Brain microvascular endothelial cell (primary cell): ENCODE measurements around the gene FLT3.
"Not testable (repeated sequence)": the region's sequence is repeated elsewhere in the genome, so short reads cannot be mapped to it uniquely, and the experiment has no call there.

Experiments used
- DNase-seq: peaks from one replicate; pipeline ENCODE4 v3.0.0-alpha.2; 2020
- H3K27ac ChIP-seq: fragments of 250-450 bp; sonication (Bioruptor Pico); 2 replicates; pipeline ENCODE4 v1.5.1; 2020; ENCODE audit warnings: mild to moderate bottlenecking, moderate library complexity
- H3K27me3 ChIP-seq: fragments of 250-450 bp; sonication (Bioruptor Pico); replicated peaks from 2 replicates; pipeline ENCODE4 v1.5.1; 2020; ENCODE audit warnings: mild to moderate bottlenecking
- H3K36me3 ChIP-seq: fragments of 250-450 bp; sonication (Bioruptor Pico); replicated peaks from 2 replicates; pipeline ENCODE4 v1.5.1; 2020; ENCODE audit warnings: mild to moderate bottlenecking
- H3K4me3 ChIP-seq: 2 replicates; pipeline ENCODE4 v1.5.1; 2011; ENCODE audit warnings: low read depth, mild to moderate bottlenecking, control low read depth, low read length, moderate library complexity
- CTCF ChIP-seq: IDR thresholded peaks from 2 replicates; pipeline ENCODE4 v1.5.1; 2011; ENCODE audit warnings: low read depth, mild to moderate bottlenecking, moderate library complexity, low read length, control low read depth, inconsistent platforms; ENCODE audit errors: missing control alignments
- in situ Hi-C: cut with HindIII; loops from 2 replicates; pipeline ENCODE4 v1.10.0; 2017; ENCODE audit warnings: low sequenced_read_pairs, low pct_ligation_motif_present

The FLT3 gene

GRCh38 chr13:28014301-28014700 lies 86.1 kb downstream of the FLT3 start:
- Histone ChIP-seq H3K27me3 (no peaks in the 10 kb centered on the region), H3K4me3 (no peak overlapping the region), H3K36me3 (no peaks in the 10 kb centered on the region), H3K27ac (no peak overlapping the region)
- DNase-seq, result no peak
- in situ Hi-C loops, result no loop called here
- TF ChIP-seq CTCF, result no peak

- in situ Hi-C loops, result no loop called here
- no peak overlapping the region for H3K27ac ChIP-seq
- H3K36me3 ChIP-seq, result no peaks in the 10 kb centered on the region
- no peak for DNase-seq
- no peaks in the 10 kb centered on the region for H3K27me3 ChIP-seq
- no peak overlapping the region for H3K4me3 ChIP-seq
- no peak for TF ChIP-seq CTCF
These were observed 86.9 kb downstream of the FLT3 start for GRCh38 chr13:28013482-28013881.

- Histone ChIP-seq H3K27me3 (no peaks in the 10 kb centered on the region), H3K36me3 (no peaks in the 10 kb centered on the region), H3K4me3 (no peak overlapping the region), H3K27ac (no peak overlapping the region)
- in situ Hi-C loops, result no loop called here
- TF ChIP-seq CTCF, result no peak
- DNase-seq, result no peak
These were observed 87.5 kb downstream of the FLT3 start for GRCh38 chr13:28012896-28013295.

- no peak for TF ChIP-seq CTCF
- Histone ChIP-seq H3K36me3 (no peaks in the 10 kb centered on the region), H3K27ac (no peak overlapping the region), H3K4me3 (no peak overlapping the region), H3K27me3 (no peaks in the 10 kb centered on the region)
- no peak for DNase-seq
- in situ Hi-C loops, result no loop called here
These were observed 88.0 kb downstream of the FLT3 start for GRCh38 chr13:28012383-28012782.

GRCh38 chr13:28010046-28010445 lies 90.3 kb downstream of the FLT3 start:
- Histone ChIP-seq H3K27me3 (no peaks in the 10 kb centered on the region), H3K36me3 (no peaks in the 10 kb centered on the region)
- TF ChIP-seq CTCF, result no peak

GRCh38 chr13:28005016-28005415 lies 95.4 kb downstream of the FLT3 start:
- H3K4me3 ChIP-seq, in situ Hi-C loops, DNase-seq, H3K27me3 ChIP-seq, H3K27ac ChIP-seq, H3K36me3 ChIP-seq: not testable (repeated sequence)

More at GRCh38 chr13:28010046-28010445, 90.3 kb downstream of the FLT3 start:
- in situ Hi-C loops, result no loop called here
- no peak for DNase-seq
- H3K4me3 ChIP-seq, result no peak overlapping the region
- no peak overlapping the region for H3K27ac ChIP-seq
